Tibial nerve (tissue), 4 donors: Measurements from ENCODE around the gene ITPRID1. TPM values are rescaled to one million over a fixed set of nuclear protein-coding genes. Genes with fewer than 3 reads are reported as not detected.
"Not testable (repeated sequence)": the region's sequence is repeated elsewhere in the genome, so short reads cannot be mapped to it uniquely, and the experiment has no call there.

Source experiments
- DNase-seq, 2 donors: peaks; one replicate each; pipeline ENCODE4 v3.0.0-alpha.2; 2019; ENCODE audit warnings: low spot score in 2 of 2
- H3K27ac ChIP-seq, 4 donors: fragments of 200-600 bp; sonication (generic) in 3 of 4; one replicate each; pipeline ENCODE4 v1.5.1; 2017 to 2019; ENCODE audit warnings: mild to moderate bottlenecking in 1 of 4
- H3K27me3 ChIP-seq, 2 donors: fragments of 200-600 bp; sonication (generic) in 1 of 2; one replicate each; pipeline versions ENCODE4 v1.5.1 to v1.6.0; 2017 to 2019
- H3K36me3 ChIP-seq, 3 donors: fragments of 200-600 bp; sonication (generic); one replicate each; pipeline ENCODE4 v1.5.1; 2018 to 2019
- H3K4me1 ChIP-seq, 4 donors: fragments of 200-600 bp; sonication (generic) in 3 of 4; one replicate each; pipeline ENCODE4 v1.5.1; 2017 to 2019
- H3K4me3 ChIP-seq, 4 donors: fragments of 200-600 bp; sonication (generic) in 3 of 4; one replicate each; pipeline ENCODE4 v1.5.1; 2017 to 2019; ENCODE audit warnings: mild to moderate bottlenecking in 1 of 4, moderate library complexity in 1 of 4
- H3K9me3 ChIP-seq, 4 donors: fragments of 200-600 bp; sonication (generic) in 3 of 4; one replicate each; pipeline ENCODE4 v1.5.1; 2017 to 2019
- EP300 ChIP-seq, 2 donors: sonication (generic); formaldehyde crosslinking; IDR thresholded peaks; one replicate each; pipeline ENCODE4 v1.6.1; 2017; ENCODE audit warnings: antibody characterized with exemption in 2 of 2, mild to moderate bottlenecking in 1 of 2
- POLR2A ChIP-seq, 2 donors: fragments of 450-650 bp; IDR thresholded peaks; one replicate each; pipeline ENCODE4 v1.6.1; 2017; ENCODE audit warnings: antibody characterized with exemption in 2 of 2, mild to moderate bottlenecking in 2 of 2, moderate library complexity in 2 of 2
- WGBS, 2 donors: methylation state at CpG; one replicate each; pipeline ENCODE4 v1.1.5; 2018; 5-methylcytosine and 5-hydroxymethylcytosine counted together
- total RNA-seq, 4 donors: library from RNA; depleted of rRNA; stranded (reverse); fragments of >200 nt; gene quantifications; one replicate each; pipeline ENCODE4 v1.1.0, GENCODE V29; 2016
- TF ChIP-seq, protein P1 (sequence below), 5 experiments: fragments of 200-600 bp in 3 of 5; fragments of 450-650 bp in 2 of 5; sonication (generic) in 3 of 5; IDR thresholded peaks; one replicate each; pipeline ENCODE4 v1.5.1; 2016 to 2019; ENCODE audit warnings: antibody characterized with exemption in 5 of 5, mild to moderate bottlenecking in 3 of 5, moderate library complexity in 2 of 5

Gene ITPRID1
- total RNA-seq, 4 donors from 2014 or later, result not detected

DNA sequence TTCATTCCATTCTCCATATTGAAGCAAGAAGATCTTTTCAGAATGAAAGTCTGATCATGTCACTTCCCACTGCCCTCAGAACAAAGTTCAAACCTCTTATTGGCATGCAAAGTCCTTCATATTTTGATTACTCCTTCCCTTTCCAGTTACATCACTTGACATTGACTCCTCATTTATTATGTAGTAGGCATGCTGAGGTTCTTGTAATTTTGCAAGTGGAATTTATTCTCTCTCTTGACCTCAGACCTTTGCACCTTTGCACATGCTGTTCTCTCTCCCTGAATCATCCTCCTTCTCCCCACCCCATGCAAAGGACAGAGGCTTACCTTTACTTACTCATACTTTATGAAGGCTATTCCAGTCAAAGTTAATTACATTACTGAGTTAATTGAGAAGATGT lies 13.0 kb downstream of the ITPRID1 start:
- Histone ChIP-seq H3K4me1 (no peaks in the 10 kb centered on the region), H3K4me3 (no peak overlapping the region), H3K9me3 (no peaks in the 10 kb centered on the region), H3K36me3 (no peaks in the 10 kb centered on the region), H3K27me3 (no peaks in the 10 kb centered on the region), H3K27ac (no peak overlapping the region)
- no peak for DNase-seq
- TF ChIP-seq, protein P1, sequence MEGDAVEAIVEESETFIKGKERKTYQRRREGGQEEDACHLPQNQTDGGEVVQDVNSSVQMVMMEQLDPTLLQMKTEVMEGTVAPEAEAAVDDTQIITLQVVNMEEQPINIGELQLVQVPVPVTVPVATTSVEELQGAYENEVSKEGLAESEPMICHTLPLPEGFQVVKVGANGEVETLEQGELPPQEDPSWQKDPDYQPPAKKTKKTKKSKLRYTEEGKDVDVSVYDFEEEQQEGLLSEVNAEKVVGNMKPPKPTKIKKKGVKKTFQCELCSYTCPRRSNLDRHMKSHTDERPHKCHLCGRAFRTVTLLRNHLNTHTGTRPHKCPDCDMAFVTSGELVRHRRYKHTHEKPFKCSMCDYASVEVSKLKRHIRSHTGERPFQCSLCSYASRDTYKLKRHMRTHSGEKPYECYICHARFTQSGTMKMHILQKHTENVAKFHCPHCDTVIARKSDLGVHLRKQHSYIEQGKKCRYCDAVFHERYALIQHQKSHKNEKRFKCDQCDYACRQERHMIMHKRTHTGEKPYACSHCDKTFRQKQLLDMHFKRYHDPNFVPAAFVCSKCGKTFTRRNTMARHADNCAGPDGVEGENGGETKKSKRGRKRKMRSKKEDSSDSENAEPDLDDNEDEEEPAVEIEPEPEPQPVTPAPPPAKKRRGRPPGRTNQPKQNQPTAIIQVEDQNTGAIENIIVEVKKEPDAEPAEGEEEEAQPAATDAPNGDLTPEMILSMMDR (IDR thresholded peaks at IDR 0.05), result no peak
- TF ChIP-seq EP300 (IDR thresholded peaks at IDR 0.05), result no peak
- TF ChIP-seq POLR2A (IDR thresholded peaks at IDR 0.05), result no peak

DNA sequence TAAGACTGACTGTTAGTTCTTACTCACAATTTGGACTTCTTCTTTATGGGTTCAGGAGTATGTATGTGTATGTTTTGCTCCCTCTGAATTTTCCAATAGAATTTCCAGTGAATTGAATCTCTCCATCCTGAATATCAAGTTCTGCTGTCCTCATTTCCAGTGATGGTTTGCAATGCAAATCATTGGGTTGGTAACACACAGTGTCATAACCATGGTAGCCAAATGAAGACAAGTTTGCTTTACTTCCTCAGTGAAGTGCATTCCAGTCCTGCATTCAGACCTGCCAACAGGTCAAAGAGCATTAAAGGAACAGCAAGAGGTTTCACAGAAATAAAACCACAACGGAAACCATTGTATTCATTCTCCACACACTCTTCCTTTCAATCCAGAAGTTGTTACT lies 15.2 kb downstream of the ITPRID1 start:
- WGBS, 2 donors, result 33 to 50% methylated on average over 1 of the region's 1 CpG
- TF ChIP-seq, protein P1 (IDR thresholded peaks at IDR 0.05), result no peak
- TF ChIP-seq EP300 (IDR thresholded peaks at IDR 0.05), result no peak
- no peak for TF ChIP-seq POLR2A (IDR thresholded peaks at IDR 0.05)
- no peaks in the 10 kb centered on the region for H3K4me1 ChIP-seq
- H3K27me3 ChIP-seq, result no peaks in the 10 kb centered on the region
- H3K27ac ChIP-seq, result no peak overlapping the region
- H3K4me3 ChIP-seq, result no peak overlapping the region
- H3K36me3 ChIP-seq, result no peaks in the 10 kb centered on the region
- no peak for DNase-seq
- no peaks in the 10 kb centered on the region for H3K9me3 ChIP-seq

DNA sequence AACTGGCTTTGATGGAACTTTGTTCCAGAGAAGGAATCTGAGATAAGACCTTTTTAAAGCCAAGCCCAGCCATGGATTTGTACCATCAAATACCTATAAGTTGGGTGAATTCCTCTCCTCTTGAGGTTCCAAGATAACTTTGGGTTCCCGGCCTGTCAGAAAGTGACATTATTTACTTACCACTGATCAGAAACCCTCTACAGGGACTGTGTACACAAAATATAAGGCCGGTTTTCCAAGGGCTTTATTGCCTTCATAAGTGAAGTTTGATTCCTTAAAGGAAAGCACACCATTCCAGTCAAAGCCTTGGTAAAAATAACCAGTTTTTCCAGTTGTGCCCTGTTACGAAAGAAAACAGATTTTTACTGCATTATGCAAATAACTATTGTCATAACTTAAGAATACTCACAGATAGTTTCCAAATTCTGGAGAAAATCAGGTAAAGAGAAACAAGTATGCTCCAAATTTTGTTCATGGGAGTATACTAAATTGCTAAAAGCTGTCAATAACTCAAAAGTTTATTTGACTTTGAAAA lies 26.8 kb downstream of the ITPRID1 start:
- 74 to 76% methylated on average over 3 of the region's 3 CpGs for WGBS, 2 donors

DNA sequence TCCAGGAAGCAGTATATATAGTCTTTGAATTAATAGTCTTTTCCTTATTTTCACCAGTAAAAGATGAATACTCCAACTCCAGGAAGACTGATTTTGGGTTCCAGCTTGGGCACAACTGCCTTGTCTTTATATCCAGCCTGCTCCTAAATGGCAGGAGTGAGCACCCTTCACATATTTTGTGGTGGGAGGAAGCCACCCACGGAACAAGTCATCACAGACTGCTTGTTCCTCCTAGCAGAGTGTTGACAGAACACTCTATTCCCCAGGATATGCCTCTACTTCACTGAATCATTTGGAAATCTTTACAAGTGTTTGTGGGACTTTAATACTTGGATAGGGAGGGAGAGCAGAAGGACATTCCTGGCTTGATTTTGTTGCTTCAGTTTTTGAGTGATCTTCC lies 31.7 kb downstream of the ITPRID1 start:
- TF ChIP-seq EP300 (IDR thresholded peaks at IDR 0.05) (no peak), POLR2A (IDR thresholded peaks at IDR 0.05) (no peak)
- TF ChIP-seq, protein P1 (IDR thresholded peaks at IDR 0.05), result no peak
- Histone ChIP-seq H3K36me3 (no peaks in the 10 kb centered on the region), H3K4me1 (peaks cover 0 to 2% (median 0%) of the 10 kb centered on the region in 4 donors), H3K27ac (no peak overlapping the region), H3K27me3 (peaks cover 0 to 5% of the 10 kb centered on the region in 2 donors), H3K9me3 (no peaks in the 10 kb centered on the region), H3K4me3 (no peak overlapping the region)
- no peak for DNase-seq
- 37 to 55% methylated on average over 1 of the region's 1 CpG for WGBS, 2 donors

More for the DNA sequence above, 26.8 kb downstream of the ITPRID1 start:
- not testable (repeated sequence) for H3K36me3 ChIP-seq, H3K9me3 ChIP-seq, H3K4me1 ChIP-seq, H3K27me3 ChIP-seq, H3K4me3 ChIP-seq, H3K27ac ChIP-seq, DNase-seq

DNA sequence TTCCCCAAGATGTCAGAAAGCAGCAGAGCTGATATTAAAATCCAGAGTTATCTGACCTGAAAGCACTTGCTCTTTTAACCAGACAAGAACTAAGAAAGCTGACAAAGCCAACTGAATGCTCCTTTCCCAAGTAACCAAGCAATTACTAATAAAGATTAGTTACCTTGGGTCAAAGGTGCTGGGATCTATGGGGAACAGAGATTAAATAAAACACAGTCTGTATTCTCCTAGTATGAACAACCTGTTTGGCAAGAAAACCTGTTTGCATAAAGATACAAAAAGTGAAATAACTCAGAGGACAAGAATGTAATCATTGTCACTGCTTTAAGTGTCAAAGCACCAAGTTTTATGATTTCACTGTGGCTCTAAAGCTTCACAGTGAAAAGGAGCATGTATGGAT lies 35.7 kb downstream of the ITPRID1 start:
- TF ChIP-seq, protein P1 (IDR thresholded peaks at IDR 0.05), result no peak
- TF ChIP-seq POLR2A (IDR thresholded peaks at IDR 0.05), result no peak
- TF ChIP-seq EP300 (IDR thresholded peaks at IDR 0.05), result no peak
- Histone ChIP-seq H3K36me3 (no peaks in the 10 kb centered on the region), H3K27me3 (peaks cover 0 to 5% of the 10 kb centered on the region in 2 donors), H3K27ac (no peak overlapping the region), H3K4me1 (peaks cover 0 to 2% (median 0%) of the 10 kb centered on the region in 4 donors), H3K4me3 (no peak overlapping the region), H3K9me3 (no peaks in the 10 kb centered on the region)
- DNase-seq, result no peak

DNA sequence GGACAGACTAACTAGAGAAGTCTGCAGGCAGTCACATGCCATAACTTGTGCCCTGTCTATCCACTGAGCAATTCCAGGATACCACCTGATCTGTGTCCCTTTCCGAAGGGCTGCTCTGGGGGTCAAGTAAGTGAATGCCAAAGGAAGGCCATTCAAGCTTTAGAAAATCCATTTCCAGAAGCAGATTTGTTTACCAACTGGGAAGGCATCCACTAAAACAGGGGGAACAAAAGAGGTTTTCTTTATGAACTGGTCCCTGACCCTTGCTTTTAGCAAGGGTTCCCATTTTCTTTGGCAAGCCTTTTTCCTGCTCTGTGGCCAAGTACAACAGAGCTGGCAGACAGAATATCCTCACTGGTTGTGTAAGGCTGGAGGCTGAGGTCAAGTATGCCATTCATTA lies 36.5 kb downstream of the ITPRID1 start:
- WGBS, 2 donors, result 13 to 47% methylated on average over 1 of the region's 1 CpG
- no peaks in the 10 kb centered on the region for H3K9me3 ChIP-seq
- no peak overlapping the region for H3K27ac ChIP-seq
- DNase-seq, result no peak
- peaks cover 0 to 5% of the 10 kb centered on the region in 2 donors for H3K27me3 ChIP-seq
- H3K4me3 ChIP-seq, result no peak overlapping the region
- no peaks in the 10 kb centered on the region for H3K36me3 ChIP-seq
- H3K4me1 ChIP-seq, result peaks cover 0 to 2% (median 0%) of the 10 kb centered on the region in 4 donors
- peak in 1 of 2 donors; percentile 9 for TF ChIP-seq EP300 (IDR thresholded peaks at IDR 0.05)
- TF ChIP-seq, protein P1 (IDR thresholded peaks at IDR 0.05), result no peak
- TF ChIP-seq POLR2A (IDR thresholded peaks at IDR 0.05), result no peak
